ACHN (cell line): ENCODE results near the gene AOPEP.

Experiments used
- DNase-seq: peaks from one replicate; pipeline ENCODE4 v3.0.0-alpha.2; 2015
- in situ Hi-C: cut with HindIII; loops from 2 replicates; pipeline ENCODE4 v1.10.0; 2017; ENCODE audit warnings: low sequenced_read_pairs, low pct_ligation_motif_present, low pct_unique_long_range_greater_than_20kb

AOPEP gene

DNA sequence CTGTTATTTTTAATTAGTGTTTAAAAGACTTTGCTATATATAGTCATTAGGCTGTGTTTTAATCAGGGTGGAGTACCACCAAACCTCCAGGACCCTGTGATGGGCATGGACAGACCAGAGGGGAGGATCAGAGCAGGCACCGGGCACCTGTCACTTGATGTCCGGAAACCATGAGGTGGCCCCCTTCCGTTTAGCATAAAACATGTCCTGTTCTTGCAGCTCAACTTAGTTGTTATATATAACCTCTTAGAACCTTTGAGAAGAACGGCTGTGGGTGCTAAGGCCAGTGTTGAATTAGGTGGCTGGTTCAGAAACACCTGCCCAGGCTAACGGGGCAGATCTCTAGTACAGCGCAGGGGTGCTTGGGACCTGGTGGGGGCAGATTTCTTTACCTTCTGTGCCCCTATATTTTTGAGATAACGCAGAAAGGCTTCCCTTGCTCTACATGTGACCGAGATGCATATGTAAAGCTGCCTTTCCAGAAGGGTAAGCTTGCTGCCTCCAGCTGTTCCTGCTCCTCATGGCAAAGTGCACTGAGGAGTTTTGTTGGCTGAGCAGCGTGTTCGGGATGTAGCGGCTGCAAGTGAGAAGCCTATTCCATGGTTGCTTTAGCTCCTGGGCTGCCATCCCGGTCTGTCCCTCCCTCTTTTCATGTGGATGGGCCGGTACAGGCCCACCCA, 335.6 kb downstream of the AOPEP start:
- in situ Hi-C loops = no loop called here
- no peak for DNase-seq

GRCh38 chr9:95062596-95063065, 336.1 kb downstream of the AOPEP start:
- no peak for DNase-seq
- in situ Hi-C loops = no loop called here

- no peak for DNase-seq
- in situ Hi-C loops = no loop called here
Observed at GRCh38 chr9:95063300-95063699, 336.8 kb downstream of the AOPEP start.

DNA sequence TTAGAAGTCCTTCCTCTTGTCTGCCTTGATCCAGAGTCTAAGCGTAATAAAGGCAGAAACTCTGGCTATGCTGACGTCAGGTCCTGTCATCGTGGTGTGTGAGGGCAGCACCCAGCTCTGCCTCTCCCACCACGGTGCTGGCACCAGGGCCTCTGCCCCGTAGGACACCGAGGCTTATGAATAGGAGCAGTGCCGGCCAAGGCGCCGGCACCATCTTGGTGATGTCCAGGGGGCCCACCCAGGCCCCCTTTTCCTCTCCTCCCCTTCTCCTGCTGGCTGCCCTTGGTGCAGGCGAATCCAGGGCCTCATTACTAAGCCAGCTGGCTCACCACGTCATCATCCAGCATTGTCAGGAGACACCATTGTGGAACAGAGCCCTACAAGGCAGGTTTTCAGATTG, 338.7 kb downstream of the AOPEP start:
- in situ Hi-C loops = no loop called here
- no peak for DNase-seq

DNA sequence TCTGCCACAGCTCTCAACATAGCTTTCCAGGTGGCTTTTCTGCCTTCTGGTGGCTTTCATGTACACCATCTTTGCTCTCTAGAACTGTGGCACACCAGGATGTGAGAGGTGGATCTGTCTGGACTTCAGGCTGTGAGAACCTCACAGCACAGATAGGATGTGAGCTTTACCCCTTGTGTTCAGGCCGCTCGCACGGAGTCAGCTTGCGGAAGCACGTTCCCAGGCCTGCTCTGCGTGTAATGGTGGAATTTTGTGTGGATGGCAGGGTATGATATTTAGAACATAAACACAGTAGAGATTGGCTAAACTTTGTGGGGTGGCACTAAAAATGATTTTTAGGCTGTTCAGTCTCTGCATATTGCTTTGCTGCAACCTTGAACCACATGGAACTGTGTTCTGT, 340.6 kb downstream of the AOPEP start:
- in situ Hi-C loops = no loop called here
- no peak for DNase-seq

GRCh38 chr9:95067897-95068296, 341.4 kb downstream of the AOPEP start:
- no peak for DNase-seq
- in situ Hi-C loops = no loop called here

GRCh38 chr9:95070549-95071021, 344.1 kb downstream of the AOPEP start:
- in situ Hi-C loops = no loop called here
- DNase-seq = no peak

- in situ Hi-C loops = no loop called here
- DNase-seq = no peak
Observed at GRCh38 chr9:95071450-95071849, 345.0 kb downstream of the AOPEP start.

DNA sequence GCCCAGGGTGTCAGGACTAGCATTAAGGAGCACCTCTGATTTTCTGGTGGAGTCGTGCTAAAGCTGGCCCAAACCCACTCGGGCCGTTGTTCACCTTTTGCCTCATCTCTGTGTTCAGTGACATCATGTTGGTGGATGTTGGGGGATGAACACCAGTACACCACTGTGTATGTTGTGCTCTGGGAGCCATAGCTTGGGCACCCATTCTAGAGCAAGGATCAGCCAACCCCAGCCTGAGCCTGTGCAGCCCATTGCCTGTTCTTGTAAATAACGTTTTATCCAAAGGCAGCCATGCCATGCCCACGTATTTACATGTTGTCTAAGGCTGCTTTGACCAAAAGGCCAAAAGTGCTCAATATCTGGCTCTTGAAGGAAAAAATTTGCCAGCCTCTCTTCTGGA, 345.4 kb downstream of the AOPEP start:
- in situ Hi-C loops = no loop called here

DNA sequence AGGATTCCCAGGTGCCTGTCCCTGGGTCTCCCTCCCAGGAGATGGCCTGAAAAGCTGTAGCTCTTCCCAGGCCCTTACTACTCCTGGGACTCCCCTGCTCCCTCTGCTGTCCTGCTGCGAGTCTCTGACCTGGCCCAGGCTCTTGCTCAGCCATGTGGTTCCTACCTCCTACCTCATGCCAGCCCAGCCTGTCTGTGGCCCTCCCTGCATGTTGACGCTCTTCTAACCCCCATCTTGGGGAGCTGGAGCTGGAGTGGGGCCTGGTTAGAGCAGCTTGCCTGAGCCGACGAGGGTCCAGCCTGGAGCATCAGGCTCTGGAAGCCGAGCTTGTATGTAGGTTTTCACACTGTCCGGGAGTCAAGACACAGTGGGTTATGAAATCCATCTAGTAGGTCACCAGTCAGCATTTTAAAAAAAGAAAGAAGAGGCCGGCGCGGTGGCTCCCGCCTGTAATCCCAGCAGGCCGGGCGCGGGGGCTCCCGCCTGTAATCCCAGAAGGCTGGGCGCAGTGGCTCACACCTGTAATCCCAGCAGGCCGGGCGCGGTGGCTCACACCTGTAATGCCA, 346.6 kb downstream of the AOPEP start:
- no peak for DNase-seq
- in situ Hi-C loops = no loop called here

More for the DNA sequence above, 345.4 kb downstream of the AOPEP start:
- DNase-seq = no peak

DNA sequence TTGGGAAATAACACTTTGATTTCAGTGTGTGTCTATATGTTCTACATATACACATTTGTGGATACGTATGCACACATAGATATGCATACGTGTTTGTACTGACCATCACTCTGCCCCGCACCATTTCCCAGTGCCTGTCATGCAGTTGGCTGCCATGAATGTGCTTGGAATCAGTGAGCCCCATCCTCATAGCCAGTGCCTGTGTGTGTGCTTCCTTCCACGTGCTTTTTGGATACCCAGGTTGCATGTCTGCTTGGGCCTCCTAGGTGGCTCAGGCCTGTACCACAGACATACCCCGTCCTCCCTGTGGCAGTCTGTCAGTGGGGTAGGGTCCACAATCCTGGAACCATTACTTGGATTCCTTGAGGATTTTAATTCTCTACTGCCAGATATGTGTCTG, 347.4 kb downstream of the AOPEP start:
- in situ Hi-C loops = no loop called here
- DNase-seq = no peak

- in situ Hi-C loops = no loop called here
- no peak for DNase-seq
Observed at GRCh38 chr9:95074632-95075031, 348.1 kb downstream of the AOPEP start.

GRCh38 chr9:95075700-95076099, 349.2 kb downstream of the AOPEP start:
- no peak for DNase-seq
- in situ Hi-C loops = no loop called here

DNA sequence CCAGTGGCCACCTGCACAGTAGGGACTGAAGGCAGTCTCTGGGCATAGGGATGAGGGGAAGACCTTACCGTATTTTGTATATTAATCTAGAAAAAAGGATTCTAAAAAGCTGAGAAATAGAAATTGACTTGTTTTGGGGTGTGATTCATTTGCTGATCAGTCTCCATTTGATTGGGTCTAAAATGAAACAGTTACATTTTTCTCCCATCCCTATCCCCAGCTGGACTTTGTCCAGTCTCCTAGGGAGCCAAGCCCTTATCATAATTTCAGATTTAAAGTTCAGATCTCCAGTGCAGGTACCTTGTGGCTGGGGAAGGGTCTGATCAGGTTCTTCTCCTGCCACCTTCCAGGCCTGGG, 350.2 kb downstream of the AOPEP start:
- in situ Hi-C loops = no loop called here
- no peak for DNase-seq

GRCh38 chr9:95077053-95077765, 350.7 kb downstream of the AOPEP start:
- in situ Hi-C loops = no loop called here
- DNase-seq = no peak

GRCh38 chr9:95077766-95078370, 351.4 kb downstream of the AOPEP start:
- DNase-seq = no peak
- in situ Hi-C loops = no loop called here

GRCh38 chr9:95078511-95078910, 352.0 kb downstream of the AOPEP start:
- no peak for DNase-seq
- in situ Hi-C loops = no loop called here

DNA sequence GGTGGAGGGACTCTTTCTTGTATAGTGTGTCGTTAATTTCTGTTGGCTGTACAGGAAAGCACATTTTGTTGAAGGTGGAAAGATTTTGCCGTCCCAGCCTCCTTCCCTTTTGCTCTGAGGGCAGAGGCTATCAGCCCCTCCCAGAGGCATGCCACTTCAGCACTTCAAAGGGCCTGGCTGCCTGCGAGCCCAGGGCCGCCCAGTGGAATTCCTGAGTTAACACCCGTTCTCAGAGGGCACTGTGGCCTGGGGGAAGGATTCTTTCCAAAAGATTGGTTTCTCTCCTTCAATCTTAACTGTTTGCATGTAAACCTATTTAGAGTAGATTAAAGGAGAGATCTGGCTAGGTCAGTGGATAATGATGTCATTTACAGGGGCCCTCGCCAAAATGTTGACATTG, 352.4 kb downstream of the AOPEP start:
- no peak for DNase-seq

DNA sequence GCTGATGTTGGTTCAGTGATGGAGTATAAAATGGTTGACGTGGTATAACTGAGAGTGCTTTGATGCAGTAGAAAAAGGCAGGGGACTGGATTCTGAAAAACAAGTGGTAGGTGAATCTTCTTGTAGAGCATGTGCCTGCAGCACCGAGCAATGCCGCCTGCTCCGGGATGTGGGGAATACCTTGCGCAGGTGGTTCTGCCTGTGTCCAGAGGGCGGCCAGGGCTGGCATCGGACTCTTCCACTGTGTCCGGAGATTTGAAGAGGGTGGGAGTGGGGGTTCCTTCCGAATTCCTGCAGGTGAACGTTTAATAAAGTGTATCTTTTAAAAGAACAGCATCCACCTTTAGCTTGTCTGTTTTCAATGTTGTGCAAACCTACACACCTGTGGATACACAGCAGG, 353.0 kb downstream of the AOPEP start:
- no peak for DNase-seq
- in situ Hi-C loops = no loop called here

More for the DNA sequence above, 352.4 kb downstream of the AOPEP start:
- in situ Hi-C loops = no loop called here
